ENCODE results near the gene KY.

DNA sequence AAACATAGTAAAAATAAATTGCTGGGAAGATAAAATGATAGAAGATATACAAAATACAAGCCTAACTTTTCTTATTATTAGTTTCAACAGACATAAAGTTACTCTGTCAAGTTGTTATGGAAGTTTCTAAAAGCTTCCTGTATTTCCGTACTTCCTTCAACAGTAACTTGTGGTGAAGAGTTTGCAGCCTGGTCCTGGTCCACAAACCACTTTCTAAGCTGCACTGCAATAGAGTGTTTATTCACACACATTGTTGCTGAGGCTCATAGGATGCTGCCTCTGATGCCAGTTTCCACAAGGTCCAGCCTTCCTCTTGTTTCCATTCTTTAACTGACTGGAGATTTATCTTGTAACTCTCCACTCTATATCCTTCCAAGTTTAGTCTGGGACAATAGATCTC, 39.4 kb upstream of the KY start:
- TF ChIP-seq, protein P1, sequence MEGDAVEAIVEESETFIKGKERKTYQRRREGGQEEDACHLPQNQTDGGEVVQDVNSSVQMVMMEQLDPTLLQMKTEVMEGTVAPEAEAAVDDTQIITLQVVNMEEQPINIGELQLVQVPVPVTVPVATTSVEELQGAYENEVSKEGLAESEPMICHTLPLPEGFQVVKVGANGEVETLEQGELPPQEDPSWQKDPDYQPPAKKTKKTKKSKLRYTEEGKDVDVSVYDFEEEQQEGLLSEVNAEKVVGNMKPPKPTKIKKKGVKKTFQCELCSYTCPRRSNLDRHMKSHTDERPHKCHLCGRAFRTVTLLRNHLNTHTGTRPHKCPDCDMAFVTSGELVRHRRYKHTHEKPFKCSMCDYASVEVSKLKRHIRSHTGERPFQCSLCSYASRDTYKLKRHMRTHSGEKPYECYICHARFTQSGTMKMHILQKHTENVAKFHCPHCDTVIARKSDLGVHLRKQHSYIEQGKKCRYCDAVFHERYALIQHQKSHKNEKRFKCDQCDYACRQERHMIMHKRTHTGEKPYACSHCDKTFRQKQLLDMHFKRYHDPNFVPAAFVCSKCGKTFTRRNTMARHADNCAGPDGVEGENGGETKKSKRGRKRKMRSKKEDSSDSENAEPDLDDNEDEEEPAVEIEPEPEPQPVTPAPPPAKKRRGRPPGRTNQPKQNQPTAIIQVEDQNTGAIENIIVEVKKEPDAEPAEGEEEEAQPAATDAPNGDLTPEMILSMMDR (IDR thresholded peaks at IDR 0.05): no peak
- no peak for TF ChIP-seq POLR2A (IDR thresholded peaks at IDR 0.05)
